ENCODE data around the gene INTS11. TPM values are rescaled to one million over a fixed set of nuclear protein-coding genes. Genes with fewer than 3 reads are reported as not detected.

INTS11 gene
- total and polyA plus RNA-seq, 2 of the 13 experiments (the other 11 are each of a cell fraction or from before 2014, with no cell fraction given) = 52.8 to 94.8 TPM

DNA sequence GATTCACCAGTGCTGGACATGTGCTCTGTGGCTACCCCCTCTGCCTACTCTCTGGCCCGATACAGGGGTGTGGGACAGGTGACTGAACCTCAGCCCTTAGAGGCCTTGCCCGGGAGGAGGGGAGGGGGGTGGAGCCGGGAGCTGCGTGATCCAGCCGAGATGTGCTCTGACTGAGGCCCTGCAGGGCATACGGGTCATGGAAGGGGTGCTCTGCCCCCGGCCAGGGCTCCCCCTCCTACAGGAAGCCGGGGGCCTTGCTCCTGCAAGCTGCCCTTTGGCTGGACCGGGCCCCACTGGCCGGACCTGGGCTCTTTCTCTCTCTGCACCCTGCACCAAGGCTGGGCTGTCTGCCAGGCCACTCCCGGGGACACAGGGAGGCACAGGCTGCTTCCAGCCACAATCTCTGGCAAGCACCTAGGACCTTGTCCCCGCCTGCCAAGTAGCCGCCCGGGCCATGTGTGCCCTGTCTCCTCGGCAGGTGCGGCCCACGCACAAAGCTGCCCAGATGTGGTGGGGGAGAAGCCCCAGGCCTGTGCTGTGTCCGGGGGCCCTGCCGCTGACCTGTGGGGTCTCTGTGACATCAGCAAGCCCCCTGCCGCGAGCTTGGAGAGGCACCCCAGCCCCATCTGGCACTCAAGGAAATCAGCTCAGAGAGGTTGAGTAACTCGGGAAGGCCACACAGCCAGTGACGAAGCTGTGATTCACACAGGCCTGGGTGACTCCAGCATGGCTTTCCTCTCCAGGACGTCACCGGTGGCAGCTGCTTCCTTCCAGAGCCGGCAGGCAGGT, 42.7 kb downstream of the INTS11 start (continued):
- TF ChIP-seq, protein P1, sequence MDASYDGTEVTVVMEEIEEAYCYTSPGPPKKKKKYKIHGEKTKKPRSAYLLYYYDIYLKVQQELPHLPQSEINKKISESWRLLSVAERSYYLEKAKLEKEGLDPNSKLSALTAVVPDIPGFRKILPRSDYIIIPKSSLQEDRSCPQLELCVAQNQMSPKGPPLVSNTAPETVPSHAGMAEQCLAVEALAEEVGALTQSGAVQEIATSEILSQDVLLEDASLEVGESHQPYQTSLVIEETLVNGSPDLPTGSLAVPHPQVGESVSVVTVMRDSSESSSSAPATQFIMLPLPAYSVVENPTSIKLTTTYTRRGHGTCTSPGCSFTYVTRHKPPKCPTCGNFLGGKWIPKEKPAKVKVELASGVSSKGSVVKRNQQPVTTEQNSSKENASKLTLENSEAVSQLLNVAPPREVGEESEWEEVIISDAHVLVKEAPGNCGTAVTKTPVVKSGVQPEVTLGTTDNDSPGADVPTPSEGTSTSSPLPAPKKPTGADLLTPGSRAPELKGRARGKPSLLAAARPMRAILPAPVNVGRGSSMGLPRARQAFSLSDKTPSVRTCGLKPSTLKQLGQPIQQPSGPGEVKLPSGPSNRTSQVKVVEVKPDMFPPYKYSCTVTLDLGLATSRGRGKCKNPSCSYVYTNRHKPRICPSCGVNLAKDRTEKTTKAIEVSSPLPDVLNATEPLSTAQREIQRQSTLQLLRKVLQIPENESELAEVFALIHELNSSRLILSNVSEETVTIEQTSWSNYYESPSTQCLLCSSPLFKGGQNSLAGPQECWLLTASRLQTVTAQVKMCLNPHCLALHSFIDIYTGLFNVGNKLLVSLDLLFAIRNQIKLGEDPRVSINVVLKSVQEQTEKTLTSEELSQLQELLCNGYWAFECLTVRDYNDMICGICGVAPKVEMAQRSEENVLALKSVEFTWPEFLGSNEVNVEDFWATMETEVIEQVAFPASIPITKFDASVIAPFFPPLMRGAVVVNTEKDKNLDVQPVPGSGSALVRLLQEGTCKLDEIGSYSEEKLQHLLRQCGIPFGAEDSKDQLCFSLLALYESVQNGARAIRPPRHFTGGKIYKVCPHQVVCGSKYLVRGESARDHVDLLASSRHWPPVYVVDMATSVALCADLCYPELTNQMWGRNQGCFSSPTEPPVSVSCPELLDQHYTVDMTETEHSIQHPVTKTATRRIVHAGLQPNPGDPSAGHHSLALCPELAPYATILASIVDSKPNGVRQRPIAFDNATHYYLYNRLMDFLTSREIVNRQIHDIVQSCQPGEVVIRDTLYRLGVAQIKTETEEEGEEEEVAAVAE (CRISPR knock-in tag; IDR thresholded peaks at IDR 0.05; ENCODE audit: borderline replicate concordance) = no peak; the same call in 1 of the 2 replicates
- TF ChIP-seq, protein P2, sequence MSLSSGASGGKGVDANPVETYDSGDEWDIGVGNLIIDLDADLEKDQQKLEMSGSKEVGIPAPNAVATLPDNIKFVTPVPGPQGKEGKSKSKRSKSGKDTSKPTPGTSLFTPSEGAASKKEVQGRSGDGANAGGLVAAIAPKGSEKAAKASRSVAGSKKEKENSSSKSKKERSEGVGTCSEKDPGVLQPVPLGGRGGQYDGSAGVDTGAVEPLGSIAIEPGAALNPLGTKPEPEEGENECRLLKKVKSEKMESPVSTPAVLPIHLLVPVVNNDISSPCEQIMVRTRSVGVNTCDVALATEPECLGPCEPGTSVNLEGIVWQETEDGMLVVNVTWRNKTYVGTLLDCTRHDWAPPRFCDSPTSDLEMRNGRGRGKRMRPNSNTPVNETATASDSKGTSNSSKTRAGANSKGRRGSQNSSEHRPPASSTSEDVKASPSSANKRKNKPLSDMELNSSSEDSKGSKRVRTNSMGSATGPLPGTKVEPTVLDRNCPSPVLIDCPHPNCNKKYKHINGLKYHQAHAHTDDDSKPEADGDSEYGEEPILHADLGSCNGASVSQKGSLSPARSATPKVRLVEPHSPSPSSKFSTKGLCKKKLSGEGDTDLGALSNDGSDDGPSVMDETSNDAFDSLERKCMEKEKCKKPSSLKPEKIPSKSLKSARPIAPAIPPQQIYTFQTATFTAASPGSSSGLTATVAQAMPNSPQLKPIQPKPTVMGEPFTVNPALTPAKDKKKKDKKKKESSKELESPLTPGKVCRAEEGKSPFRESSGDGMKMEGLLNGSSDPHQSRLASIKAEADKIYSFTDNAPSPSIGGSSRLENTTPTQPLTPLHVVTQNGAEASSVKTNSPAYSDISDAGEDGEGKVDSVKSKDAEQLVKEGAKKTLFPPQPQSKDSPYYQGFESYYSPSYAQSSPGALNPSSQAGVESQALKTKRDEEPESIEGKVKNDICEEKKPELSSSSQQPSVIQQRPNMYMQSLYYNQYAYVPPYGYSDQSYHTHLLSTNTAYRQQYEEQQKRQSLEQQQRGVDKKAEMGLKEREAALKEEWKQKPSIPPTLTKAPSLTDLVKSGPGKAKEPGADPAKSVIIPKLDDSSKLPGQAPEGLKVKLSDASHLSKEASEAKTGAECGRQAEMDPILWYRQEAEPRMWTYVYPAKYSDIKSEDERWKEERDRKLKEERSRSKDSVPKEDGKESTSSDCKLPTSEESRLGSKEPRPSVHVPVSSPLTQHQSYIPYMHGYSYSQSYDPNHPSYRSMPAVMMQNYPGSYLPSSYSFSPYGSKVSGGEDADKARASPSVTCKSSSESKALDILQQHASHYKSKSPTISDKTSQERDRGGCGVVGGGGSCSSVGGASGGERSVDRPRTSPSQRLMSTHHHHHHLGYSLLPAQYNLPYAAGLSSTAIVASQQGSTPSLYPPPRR (CRISPR knock-in tag; IDR thresholded peaks at IDR 0.05; ENCODE audit: borderline replicate concordance) = peak; percentile 70
- TF ChIP-seq NCOA5 (CRISPR knock-in tag; IDR thresholded peaks at IDR 0.05) (no peak), TBX2 (CRISPR knock-in tag; IDR thresholded peaks at IDR 0.05; ENCODE audit: borderline replicate concordance) (peak; percentile 93), RARG (CRISPR knock-in tag; IDR thresholded peaks at IDR 0.05; ENCODE audit: low read depth) (no peak), GFI1 (CRISPR knock-in tag; IDR thresholded peaks at IDR 0.05; ENCODE audit: borderline replicate concordance) (peak; percentile 68; the same call in 1 of the 2 replicates), HCFC1 (IDR thresholded peaks at IDR 0.05; ENCODE audit: low read depth, low read length) (no peak), TCF7L2 (IDR thresholded peaks at IDR 0.05; ENCODE audit: low read depth, low read length) (no peak)
- TF ChIP-seq, protein P3, sequence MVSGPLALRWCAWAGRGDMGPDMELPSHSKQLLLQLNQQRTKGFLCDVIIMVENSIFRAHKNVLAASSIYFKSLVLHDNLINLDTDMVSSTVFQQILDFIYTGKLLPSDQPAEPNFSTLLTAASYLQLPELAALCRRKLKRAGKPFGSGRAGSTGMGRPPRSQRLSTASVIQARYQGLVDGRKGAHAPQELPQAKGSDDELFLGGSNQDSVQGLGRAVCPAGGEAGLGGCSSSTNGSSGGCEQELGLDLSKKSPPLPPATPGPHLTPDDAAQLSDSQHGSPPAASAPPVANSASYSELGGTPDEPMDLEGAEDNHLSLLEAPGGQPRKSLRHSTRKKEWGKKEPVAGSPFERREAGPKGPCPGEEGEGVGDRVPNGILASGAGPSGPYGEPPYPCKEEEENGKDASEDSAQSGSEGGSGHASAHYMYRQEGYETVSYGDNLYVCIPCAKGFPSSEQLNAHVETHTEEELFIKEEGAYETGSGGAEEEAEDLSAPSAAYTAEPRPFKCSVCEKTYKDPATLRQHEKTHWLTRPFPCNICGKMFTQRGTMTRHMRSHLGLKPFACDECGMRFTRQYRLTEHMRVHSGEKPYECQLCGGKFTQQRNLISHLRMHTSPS (CRISPR knock-in tag; IDR thresholded peaks at IDR 0.05; ENCODE audit: low read depth) = peak; percentile 93
- TF ChIP-seq, protein P4, sequence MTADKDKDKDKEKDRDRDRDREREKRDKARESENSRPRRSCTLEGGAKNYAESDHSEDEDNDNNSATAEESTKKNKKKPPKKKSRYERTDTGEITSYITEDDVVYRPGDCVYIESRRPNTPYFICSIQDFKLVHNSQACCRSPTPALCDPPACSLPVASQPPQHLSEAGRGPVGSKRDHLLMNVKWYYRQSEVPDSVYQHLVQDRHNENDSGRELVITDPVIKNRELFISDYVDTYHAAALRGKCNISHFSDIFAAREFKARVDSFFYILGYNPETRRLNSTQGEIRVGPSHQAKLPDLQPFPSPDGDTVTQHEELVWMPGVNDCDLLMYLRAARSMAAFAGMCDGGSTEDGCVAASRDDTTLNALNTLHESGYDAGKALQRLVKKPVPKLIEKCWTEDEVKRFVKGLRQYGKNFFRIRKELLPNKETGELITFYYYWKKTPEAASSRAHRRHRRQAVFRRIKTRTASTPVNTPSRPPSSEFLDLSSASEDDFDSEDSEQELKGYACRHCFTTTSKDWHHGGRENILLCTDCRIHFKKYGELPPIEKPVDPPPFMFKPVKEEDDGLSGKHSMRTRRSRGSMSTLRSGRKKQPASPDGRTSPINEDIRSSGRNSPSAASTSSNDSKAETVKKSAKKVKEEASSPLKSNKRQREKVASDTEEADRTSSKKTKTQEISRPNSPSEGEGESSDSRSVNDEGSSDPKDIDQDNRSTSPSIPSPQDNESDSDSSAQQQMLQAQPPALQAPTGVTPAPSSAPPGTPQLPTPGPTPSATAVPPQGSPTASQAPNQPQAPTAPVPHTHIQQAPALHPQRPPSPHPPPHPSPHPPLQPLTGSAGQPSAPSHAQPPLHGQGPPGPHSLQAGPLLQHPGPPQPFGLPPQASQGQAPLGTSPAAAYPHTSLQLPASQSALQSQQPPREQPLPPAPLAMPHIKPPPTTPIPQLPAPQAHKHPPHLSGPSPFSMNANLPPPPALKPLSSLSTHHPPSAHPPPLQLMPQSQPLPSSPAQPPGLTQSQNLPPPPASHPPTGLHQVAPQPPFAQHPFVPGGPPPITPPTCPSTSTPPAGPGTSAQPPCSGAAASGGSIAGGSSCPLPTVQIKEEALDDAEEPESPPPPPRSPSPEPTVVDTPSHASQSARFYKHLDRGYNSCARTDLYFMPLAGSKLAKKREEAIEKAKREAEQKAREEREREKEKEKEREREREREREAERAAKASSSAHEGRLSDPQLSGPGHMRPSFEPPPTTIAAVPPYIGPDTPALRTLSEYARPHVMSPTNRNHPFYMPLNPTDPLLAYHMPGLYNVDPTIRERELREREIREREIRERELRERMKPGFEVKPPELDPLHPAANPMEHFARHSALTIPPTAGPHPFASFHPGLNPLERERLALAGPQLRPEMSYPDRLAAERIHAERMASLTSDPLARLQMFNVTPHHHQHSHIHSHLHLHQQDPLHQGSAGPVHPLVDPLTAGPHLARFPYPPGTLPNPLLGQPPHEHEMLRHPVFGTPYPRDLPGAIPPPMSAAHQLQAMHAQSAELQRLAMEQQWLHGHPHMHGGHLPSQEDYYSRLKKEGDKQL (CRISPR knock-in tag; IDR thresholded peaks at IDR 0.05; ENCODE audit: low read depth) = no peak
